NT2/D1 (cell line): ENCODE data around the gene INMT.

ENCODE experiments used
- DNase-seq: peaks from one replicate; pipeline ENCODE4 v3.0.0-alpha.2; 2011; ENCODE audit warnings: low read depth, low spot score
- H3K27me3 ChIP-seq: 2 replicates; pipeline ENCODE4 v1.6.0; 2011; ENCODE audit warnings: mild to moderate bottlenecking; ENCODE audit not compliant: insufficient read length, insufficient read depth
- H3K36me3 ChIP-seq: 2 replicates; pipeline ENCODE4 v1.6.1; 2011; ENCODE audit warnings: mild to moderate bottlenecking, low read length, mixed read lengths; ENCODE audit not compliant: insufficient read depth, insufficient read length
- H3K4me1 ChIP-seq: 2 replicates; pipeline ENCODE4 v1.5.1; 2011; ENCODE audit not compliant: insufficient read depth, insufficient read length
- H3K4me3 ChIP-seq: 2 replicates; pipeline ENCODE4 v1.5.1; 2011; ENCODE audit warnings: low read depth; ENCODE audit not compliant: insufficient read length
- H3K9ac ChIP-seq: 2 replicates; pipeline ENCODE4 v1.6.0; 2011; ENCODE audit warnings: low read depth; ENCODE audit not compliant: insufficient read length
- H3K9me3 ChIP-seq: 2 replicates; pipeline ENCODE4 v1.5.1; 2011; ENCODE audit warnings: mild to moderate bottlenecking, low read length; ENCODE audit not compliant: insufficient read depth
- SUZ12 ChIP-seq: IDR thresholded peaks from 2 replicates; pipeline ENCODE4 v1.6.1; 2011; ENCODE audit not compliant: insufficient read length, insufficient read depth; ENCODE audit errors: extremely low read depth
- YY1 ChIP-seq: IDR thresholded peaks from 2 replicates; pipeline ENCODE4 v1.6.1; 2011; ENCODE audit not compliant: insufficient read length, insufficient read depth
- ZNF274 ChIP-seq: IDR thresholded peaks from 2 replicates; pipeline ENCODE4 v1.6.1; 2011; ENCODE audit warnings: mild to moderate bottlenecking, low read depth, low read length

Gene INMT

GRCh38 chr7:30772984-30773383 is 21.0 kb downstream of the INMT start:
- no peak overlapping the region for H3K9ac ChIP-seq
- H3K4me3 ChIP-seq: no peak overlapping the region
- H3K9me3 ChIP-seq: no peaks in the 10 kb centered on the region
- H3K36me3 ChIP-seq: peaks cover 10% of the 10 kb centered on the region
- H3K27me3 ChIP-seq: no peaks in the 10 kb centered on the region
- H3K4me1 ChIP-seq: no peaks in the 10 kb centered on the region
- DNase-seq: no peak
- TF ChIP-seq SUZ12 (no peak), ZNF274 (no peak), YY1 (no peak)

- no peak for TF ChIP-seq SUZ12
- no peak for TF ChIP-seq ZNF274
- no peak for TF ChIP-seq YY1
- Histone ChIP-seq H3K9me3 (no peaks in the 10 kb centered on the region), H3K4me3 (no peak overlapping the region), H3K36me3 (peaks cover 32% of the 10 kb centered on the region), H3K4me1 (no peaks in the 10 kb centered on the region), H3K9ac (no peak overlapping the region), H3K27me3 (no peaks in the 10 kb centered on the region)
- no peak for DNase-seq
These were observed 24.1 kb downstream of the INMT start for GRCh38 chr7:30775992-30776391.

- DNase-seq: no peak
- Histone ChIP-seq H3K36me3 (peaks cover 38% of the 10 kb centered on the region), H3K27me3 (no peaks in the 10 kb centered on the region), H3K4me1 (no peaks in the 10 kb centered on the region), H3K4me3 (no peak overlapping the region), H3K9me3 (no peaks in the 10 kb centered on the region), H3K9ac (no peak overlapping the region)
- TF ChIP-seq SUZ12: no peak
- no peak for TF ChIP-seq YY1
- TF ChIP-seq ZNF274: no peak
These were observed 25.0 kb downstream of the INMT start for GRCh38 chr7:30776971-30777370.

GRCh38 chr7:30778255-30779025 is 26.5 kb downstream of the INMT start:
- Histone ChIP-seq H3K9ac (no peak overlapping the region), H3K36me3 (peaks cover 53% of the 10 kb centered on the region), H3K4me1 (no peaks in the 10 kb centered on the region), H3K27me3 (no peaks in the 10 kb centered on the region), H3K4me3 (no peak overlapping the region), H3K9me3 (no peaks in the 10 kb centered on the region)
- no peak for DNase-seq
- TF ChIP-seq YY1 (no peak), SUZ12 (no peak), ZNF274 (no peak)

- Histone ChIP-seq H3K27me3 (no peaks in the 10 kb centered on the region), H3K4me3 (no peak overlapping the region), H3K9ac (no peak overlapping the region), H3K9me3 (no peaks in the 10 kb centered on the region), H3K4me1 (no peaks in the 10 kb centered on the region), H3K36me3 (peaks cover 59% of the 10 kb centered on the region)
- no peak for TF ChIP-seq YY1
- TF ChIP-seq SUZ12: no peak
- TF ChIP-seq ZNF274: no peak
- no peak for DNase-seq
These were observed 27.6 kb downstream of the INMT start for GRCh38 chr7:30779574-30779973.

GRCh38 chr7:30780941-30781340 is 29.0 kb downstream of the INMT start:
- H3K27me3 ChIP-seq: no peaks in the 10 kb centered on the region
- no peak overlapping the region for H3K4me3 ChIP-seq
- no peak overlapping the region for H3K9ac ChIP-seq
- peaks cover 71% of the 10 kb centered on the region for H3K36me3 ChIP-seq
- DNase-seq: no peak
- TF ChIP-seq SUZ12 (no peak), ZNF274 (no peak), YY1 (no peak)
- H3K9me3 ChIP-seq: no peaks in the 10 kb centered on the region
- H3K4me1 ChIP-seq: no peaks in the 10 kb centered on the region

GRCh38 chr7:30782690-30783089 is 30.8 kb downstream of the INMT start:
- Histone ChIP-seq H3K4me3 (no peak overlapping the region), H3K27me3 (no peaks in the 10 kb centered on the region), H3K9me3 (no peaks in the 10 kb centered on the region), H3K9ac (no peak overlapping the region), H3K36me3 (peaks cover 83% of the 10 kb centered on the region), H3K4me1 (no peaks in the 10 kb centered on the region)
- no peak for TF ChIP-seq YY1
- TF ChIP-seq SUZ12: no peak
- TF ChIP-seq ZNF274: no peak
- DNase-seq: no peak
